Erythroblast (primary cell): ENCODE measurements around the gene UBAC2.

Source experiments
- GATA1 ChIP-seq: IDR thresholded peaks from 2 replicates; pipeline ENCODE4 v1.6.1; 2011; ENCODE audit warnings: low read depth, mild to moderate bottlenecking, control low read depth, low read length, moderate library complexity
- POLR2A ChIP-seq: IDR thresholded peaks from 2 replicates; pipeline ENCODE4 v1.6.1; 2011; ENCODE audit warnings: mild to moderate bottlenecking, low read length

DNA sequence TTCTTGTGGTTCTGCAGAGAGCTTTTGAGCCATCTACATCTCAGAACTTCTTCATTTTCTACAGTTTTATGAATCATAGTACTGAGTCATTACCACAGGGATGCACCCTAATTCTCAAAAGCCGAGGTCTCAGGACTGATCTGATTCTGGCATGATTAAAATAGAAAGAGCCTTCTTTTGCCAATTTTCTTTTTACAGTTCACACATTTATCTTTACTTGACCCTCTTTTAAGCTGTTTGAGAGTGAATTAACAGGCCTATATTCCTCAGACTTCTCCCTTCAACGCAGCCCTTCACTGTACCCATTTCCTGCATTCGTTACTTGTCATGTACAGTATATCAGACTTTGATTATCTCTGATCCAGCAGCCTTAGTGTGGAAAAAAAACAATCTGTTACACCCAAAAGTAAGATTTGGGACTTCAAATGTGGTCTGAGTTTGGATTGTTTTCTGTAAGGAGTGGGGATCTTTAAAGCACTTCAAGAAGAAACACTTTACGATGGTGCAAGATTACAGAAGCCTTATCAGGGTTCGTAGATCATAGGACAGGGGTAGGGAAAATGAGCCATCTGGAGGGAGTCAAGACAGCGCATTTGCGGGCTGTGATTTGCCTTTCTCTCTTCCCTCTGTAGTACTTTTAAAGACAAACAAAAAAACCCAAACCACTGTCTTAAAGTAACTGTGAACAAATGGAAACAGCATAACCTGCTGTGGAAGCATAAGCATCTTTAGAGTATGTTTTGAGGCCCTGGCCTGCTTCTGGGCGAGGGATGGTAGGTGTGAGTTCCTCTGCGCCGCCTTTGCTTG is 121.8 kb downstream of the UBAC2 start:
- TF ChIP-seq POLR2A (no peak), GATA1 (no peak)
